22Rv1 (cell line): ENCODE results near the gene PLP1.

ENCODE experiments used
- ZFX ChIP-seq: fragments of 450-650 bp; IDR thresholded peaks from 2 replicates; pipeline ENCODE4 v1.6.1; 2017; ENCODE audit warnings: antibody characterized with exemption, borderline replicate concordance
- TF ChIP-seq, protein P1 (sequence below): fragments of 450-650 bp; IDR thresholded peaks from 2 replicates; pipeline ENCODE4 v1.5.1; 2017; ENCODE audit warnings: mild to moderate bottlenecking

DNA sequence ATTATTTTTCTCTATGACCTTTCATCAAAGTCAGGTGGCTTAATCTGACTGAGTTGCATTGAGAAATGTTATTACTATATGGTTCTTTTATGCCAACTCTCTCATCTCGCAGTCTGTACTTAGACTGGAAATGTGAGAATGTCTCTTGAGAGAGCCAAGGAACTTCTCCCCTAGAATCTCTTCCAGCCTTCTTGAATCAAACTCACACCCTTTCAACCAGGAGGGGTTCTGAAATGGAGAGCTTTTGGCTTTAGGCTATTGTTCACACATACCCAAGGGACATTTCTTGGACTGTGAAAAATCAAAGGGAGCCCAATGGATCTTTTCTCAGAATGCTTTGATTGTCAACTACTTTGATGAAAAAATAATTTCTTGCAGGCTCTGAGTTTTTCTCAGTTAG lies 5.1 kb downstream of the PLP1 start:
- TF ChIP-seq, protein P1, sequence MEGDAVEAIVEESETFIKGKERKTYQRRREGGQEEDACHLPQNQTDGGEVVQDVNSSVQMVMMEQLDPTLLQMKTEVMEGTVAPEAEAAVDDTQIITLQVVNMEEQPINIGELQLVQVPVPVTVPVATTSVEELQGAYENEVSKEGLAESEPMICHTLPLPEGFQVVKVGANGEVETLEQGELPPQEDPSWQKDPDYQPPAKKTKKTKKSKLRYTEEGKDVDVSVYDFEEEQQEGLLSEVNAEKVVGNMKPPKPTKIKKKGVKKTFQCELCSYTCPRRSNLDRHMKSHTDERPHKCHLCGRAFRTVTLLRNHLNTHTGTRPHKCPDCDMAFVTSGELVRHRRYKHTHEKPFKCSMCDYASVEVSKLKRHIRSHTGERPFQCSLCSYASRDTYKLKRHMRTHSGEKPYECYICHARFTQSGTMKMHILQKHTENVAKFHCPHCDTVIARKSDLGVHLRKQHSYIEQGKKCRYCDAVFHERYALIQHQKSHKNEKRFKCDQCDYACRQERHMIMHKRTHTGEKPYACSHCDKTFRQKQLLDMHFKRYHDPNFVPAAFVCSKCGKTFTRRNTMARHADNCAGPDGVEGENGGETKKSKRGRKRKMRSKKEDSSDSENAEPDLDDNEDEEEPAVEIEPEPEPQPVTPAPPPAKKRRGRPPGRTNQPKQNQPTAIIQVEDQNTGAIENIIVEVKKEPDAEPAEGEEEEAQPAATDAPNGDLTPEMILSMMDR: no peak
- no peak for TF ChIP-seq ZFX
